Lower leg skin (tissue), 4 donors: ENCODE results near the gene TRAF3. TPM values are rescaled to one million over a fixed set of nuclear protein-coding genes. Genes with fewer than 3 reads are reported as not detected.
A peak's percentile ranks its signal among the peaks of the same experiment; 100 is the strongest.

Experiments
- DNase-seq, 2 donors: peaks; one replicate each; pipeline ENCODE4 v3.0.0-alpha.2; 2019; ENCODE audit warnings: low spot score in 2 of 2
- H3K4me3 ChIP-seq: fragments of 200-600 bp; sonication (generic); 2 replicates; pipeline ENCODE4 v1.5.1; 2017; ENCODE audit warnings: mild to moderate bottlenecking, low read depth; ENCODE audit not compliant: poor library complexity, severe bottlenecking
- CTCF ChIP-seq, 3 donors: fragments of 450-650 bp; IDR thresholded peaks; one replicate each; pipeline ENCODE4 v1.5.1; 2016; ENCODE audit warnings: antibody characterized with exemption in 3 of 3, mild to moderate bottlenecking in 3 of 3, moderate library complexity in 2 of 3
- POLR2A ChIP-seq, 2 donors: fragments of 450-650 bp; IDR thresholded peaks; one replicate each; pipeline ENCODE4 v1.6.1; 2016 to 2017; ENCODE audit warnings: antibody characterized with exemption in 2 of 2, mild to moderate bottlenecking in 1 of 2, moderate library complexity in 1 of 2
- WGBS, 2 donors: methylation state at CpG; one replicate each; pipeline ENCODE4 v1.1.5; 2018; 5-methylcytosine and 5-hydroxymethylcytosine counted together
- intact Hi-C: fragments of 100-400 bp; cut with DNase I; formaldehyde crosslinking; loops from one replicate; pipeline ENCODE4 v1.15.0; 2023; ENCODE audit warnings: low total_unique reads
- total RNA-seq, 4 donors: library from RNA; depleted of rRNA; stranded (reverse); fragments of >200 nt; gene quantifications; one replicate each; pipeline ENCODE4 v1.1.0, GENCODE V29; 2016

The TRAF3 gene
- total RNA-seq, 4 donors from 2014 or later: 3.0 to 14.4 (median 12.1) TPM

GRCh38 chr14:102731871-102732800, 45.1 kb upstream of the TRAF3 start:
- intact Hi-C loops: no loop called here
- DNase-seq: peak in 1 of 2 donors; percentile 64
- H3K4me3 ChIP-seq: no peak overlapping the region
- 82 to 87% methylated on average over 13 of the region's 13 CpGs for WGBS, 2 donors
- no peak for TF ChIP-seq POLR2A (IDR thresholded peaks at IDR 0.05)
- TF ChIP-seq CTCF (IDR thresholded peaks at IDR 0.05): no peak

GRCh38 chr14:102732924-102733323, 44.3 kb upstream of the TRAF3 start:
- 98 to 100% methylated on average over 10 of the region's 10 CpGs for WGBS, 2 donors
- intact Hi-C loops: no loop called here
- peak in 1 of 2 donors; percentile 49 for DNase-seq
- no peak for TF ChIP-seq CTCF (IDR thresholded peaks at IDR 0.05)
- no peak for TF ChIP-seq POLR2A (IDR thresholded peaks at IDR 0.05)
- no peak overlapping the region for H3K4me3 ChIP-seq

GRCh38 chr14:102733326-102733725, 43.9 kb upstream of the TRAF3 start:
- DNase-seq: no peak
- H3K4me3 ChIP-seq: no peak overlapping the region
- intact Hi-C loops: no loop called here
- TF ChIP-seq POLR2A (IDR thresholded peaks at IDR 0.05) (no peak), CTCF (IDR thresholded peaks at IDR 0.05) (no peak)
- 88 to 91% methylated on average over 11 of the region's 11 CpGs for WGBS, 2 donors

- intact Hi-C loops: no loop called here
- TF ChIP-seq POLR2A (IDR thresholded peaks at IDR 0.05) (no peak), CTCF (IDR thresholded peaks at IDR 0.05) (no peak)
- peak in 1 of 2 donors; percentile 9 for DNase-seq
- no peak overlapping the region for H3K4me3 ChIP-seq
- WGBS, 2 donors: 93 to 94% methylated on average over 12 of the region's 12 CpGs
These were observed 42.8 kb upstream of the TRAF3 start for GRCh38 chr14:102734436-102734835.

- no peak overlapping the region for H3K4me3 ChIP-seq
- intact Hi-C loops: no loop called here
- WGBS, 2 donors: 85 to 89% methylated on average over 2 to 3 of the region's 3 CpGs
- no peak for DNase-seq
- TF ChIP-seq POLR2A (IDR thresholded peaks at IDR 0.05) (no peak), CTCF (IDR thresholded peaks at IDR 0.05) (no peak)
These were observed 40.3 kb upstream of the TRAF3 start for GRCh38 chr14:102736956-102737355.
